Measurements from ENCODE around the gene GPA33. TPM values are rescaled to one million over a fixed set of nuclear protein-coding genes. Genes with fewer than 3 reads are reported as not detected.

GPA33 gene
- total and polyA plus RNA-seq, 2 donors (not counting 1 experiment from before 2014, with no cell fraction given) = not detected

DNA sequence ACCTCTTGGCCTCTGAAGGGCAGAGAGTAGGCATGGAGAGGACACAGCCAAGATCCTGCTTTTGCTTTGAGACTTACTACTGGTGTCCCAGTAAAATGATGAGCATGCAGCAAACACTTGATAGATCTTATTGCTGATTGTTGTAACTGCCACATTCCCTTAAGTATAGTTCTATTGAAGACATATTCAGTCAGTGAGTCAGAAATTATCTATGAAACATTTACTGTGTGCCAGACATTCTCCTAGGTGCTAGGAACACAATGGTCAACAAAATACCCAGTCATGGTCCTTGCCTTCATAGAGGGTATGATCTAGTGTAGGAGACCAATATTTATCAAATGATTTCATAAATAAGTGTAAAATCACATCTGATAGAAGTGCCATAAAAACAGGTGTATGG is 17.3 kb upstream of the GPA33 start:
- H3K27me3 ChIP-seq (ENCODE audit: control insufficient read depth, insufficient read depth, low read length) = no peaks in the 10 kb centered on the region
- TF ChIP-seq EZH2 (IDR thresholded peaks at IDR 0.05; ENCODE audit: low read length, missing control alignments) = no peak
- TF ChIP-seq, protein P1, sequence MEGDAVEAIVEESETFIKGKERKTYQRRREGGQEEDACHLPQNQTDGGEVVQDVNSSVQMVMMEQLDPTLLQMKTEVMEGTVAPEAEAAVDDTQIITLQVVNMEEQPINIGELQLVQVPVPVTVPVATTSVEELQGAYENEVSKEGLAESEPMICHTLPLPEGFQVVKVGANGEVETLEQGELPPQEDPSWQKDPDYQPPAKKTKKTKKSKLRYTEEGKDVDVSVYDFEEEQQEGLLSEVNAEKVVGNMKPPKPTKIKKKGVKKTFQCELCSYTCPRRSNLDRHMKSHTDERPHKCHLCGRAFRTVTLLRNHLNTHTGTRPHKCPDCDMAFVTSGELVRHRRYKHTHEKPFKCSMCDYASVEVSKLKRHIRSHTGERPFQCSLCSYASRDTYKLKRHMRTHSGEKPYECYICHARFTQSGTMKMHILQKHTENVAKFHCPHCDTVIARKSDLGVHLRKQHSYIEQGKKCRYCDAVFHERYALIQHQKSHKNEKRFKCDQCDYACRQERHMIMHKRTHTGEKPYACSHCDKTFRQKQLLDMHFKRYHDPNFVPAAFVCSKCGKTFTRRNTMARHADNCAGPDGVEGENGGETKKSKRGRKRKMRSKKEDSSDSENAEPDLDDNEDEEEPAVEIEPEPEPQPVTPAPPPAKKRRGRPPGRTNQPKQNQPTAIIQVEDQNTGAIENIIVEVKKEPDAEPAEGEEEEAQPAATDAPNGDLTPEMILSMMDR (conservative IDR thresholded peaks at IDR 0.05 in 1 of 2, IDR thresholded peaks at IDR 0.05 in 1 of 2; ENCODE audit: low read depth in 1 of 2, low read length in 2 of 2) = no peak
- H3K9me3 ChIP-seq (ENCODE audit: control insufficient read depth, insufficient read depth, low read depth, low read length) = no peaks in the 10 kb centered on the region
- no peaks in the 10 kb centered on the region for H3K36me3 ChIP-seq (ENCODE audit: control insufficient read depth, insufficient read depth, low read length)
- no peak overlapping the region for H3K4me2 ChIP-seq (ENCODE audit: extremely low read depth, insufficient read depth, low read length)
- H3K9ac ChIP-seq (ENCODE audit: insufficient read depth, low read length) = no peak overlapping the region
- no peaks in the 10 kb centered on the region for H3K79me2 ChIP-seq (ENCODE audit: control insufficient read depth, insufficient read depth, low read length)
- H4K20me1 ChIP-seq (ENCODE audit: control insufficient read depth, extremely low read depth, insufficient read depth, low read length) = no peaks in the 10 kb centered on the region
- H3K4me3 ChIP-seq (replicated peaks in 1 of 4; ENCODE audit: control extremely low read depth in 1 of 4, insufficient read depth in 1 of 4, low read depth in 3 of 4, low read length in 4 of 4) = no peak overlapping the region
- H2AFZ ChIP-seq (ENCODE audit: low read length) = no peak overlapping the region
- no peak overlapping the region for H3K27ac ChIP-seq (ENCODE audit: insufficient read depth, low read length)
- H3K4me1 ChIP-seq (ENCODE audit: control insufficient read depth, extremely low read depth, insufficient read depth, low read length) = no peaks in the 10 kb centered on the region
- DNase-seq (ENCODE audit: low read depth in 2 of 2) = peak in 1 of 2 donors; percentile 61

DNA sequence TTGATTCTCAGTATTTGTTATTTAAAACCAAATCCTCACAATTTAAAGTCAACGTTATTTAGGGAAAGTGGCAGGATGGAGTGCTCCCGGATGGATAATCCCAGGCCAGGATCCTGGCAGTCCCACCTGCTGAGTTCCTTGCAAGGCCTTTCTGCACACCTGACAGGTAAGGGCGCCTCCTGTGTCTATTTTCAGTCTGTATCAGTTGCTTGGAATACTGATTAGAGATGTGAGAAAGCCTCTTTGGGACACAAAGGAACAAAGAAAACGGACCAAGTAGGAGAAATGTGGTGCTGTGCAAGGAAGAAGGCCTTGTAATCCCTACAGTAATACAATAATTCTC is 15.9 kb upstream of the GPA33 start:
- no peak for TF ChIP-seq EZH2 (IDR thresholded peaks at IDR 0.05; ENCODE audit: low read length, missing control alignments)
- TF ChIP-seq, protein P1 (conservative IDR thresholded peaks at IDR 0.05 in 1 of 2, IDR thresholded peaks at IDR 0.05 in 1 of 2; ENCODE audit: low read depth in 1 of 2, low read length in 2 of 2) = no peak
- Histone ChIP-seq H3K36me3 (ENCODE audit: control insufficient read depth, insufficient read depth, low read length) (no peaks in the 10 kb centered on the region), H3K79me2 (ENCODE audit: control insufficient read depth, insufficient read depth, low read length) (no peaks in the 10 kb centered on the region), H3K4me1 (ENCODE audit: control insufficient read depth, extremely low read depth, insufficient read depth, low read length) (no peaks in the 10 kb centered on the region), H3K27ac (ENCODE audit: insufficient read depth, low read length) (no peak overlapping the region), H3K9ac (ENCODE audit: insufficient read depth, low read length) (no peak overlapping the region), H3K4me3 (replicated peaks in 1 of 4; ENCODE audit: control extremely low read depth in 1 of 4, insufficient read depth in 1 of 4, low read depth in 3 of 4, low read length in 4 of 4) (no peak overlapping the region), H3K4me2 (ENCODE audit: extremely low read depth, insufficient read depth, low read length) (no peak overlapping the region), H4K20me1 (ENCODE audit: control insufficient read depth, extremely low read depth, insufficient read depth, low read length) (no peaks in the 10 kb centered on the region), H3K27me3 (ENCODE audit: control insufficient read depth, insufficient read depth, low read length) (no peaks in the 10 kb centered on the region), H2AFZ (ENCODE audit: low read length) (no peak overlapping the region), H3K9me3 (ENCODE audit: control insufficient read depth, insufficient read depth, low read depth, low read length) (no peaks in the 10 kb centered on the region)
- DNase-seq (ENCODE audit: low read depth in 2 of 2) = no peak

DNA sequence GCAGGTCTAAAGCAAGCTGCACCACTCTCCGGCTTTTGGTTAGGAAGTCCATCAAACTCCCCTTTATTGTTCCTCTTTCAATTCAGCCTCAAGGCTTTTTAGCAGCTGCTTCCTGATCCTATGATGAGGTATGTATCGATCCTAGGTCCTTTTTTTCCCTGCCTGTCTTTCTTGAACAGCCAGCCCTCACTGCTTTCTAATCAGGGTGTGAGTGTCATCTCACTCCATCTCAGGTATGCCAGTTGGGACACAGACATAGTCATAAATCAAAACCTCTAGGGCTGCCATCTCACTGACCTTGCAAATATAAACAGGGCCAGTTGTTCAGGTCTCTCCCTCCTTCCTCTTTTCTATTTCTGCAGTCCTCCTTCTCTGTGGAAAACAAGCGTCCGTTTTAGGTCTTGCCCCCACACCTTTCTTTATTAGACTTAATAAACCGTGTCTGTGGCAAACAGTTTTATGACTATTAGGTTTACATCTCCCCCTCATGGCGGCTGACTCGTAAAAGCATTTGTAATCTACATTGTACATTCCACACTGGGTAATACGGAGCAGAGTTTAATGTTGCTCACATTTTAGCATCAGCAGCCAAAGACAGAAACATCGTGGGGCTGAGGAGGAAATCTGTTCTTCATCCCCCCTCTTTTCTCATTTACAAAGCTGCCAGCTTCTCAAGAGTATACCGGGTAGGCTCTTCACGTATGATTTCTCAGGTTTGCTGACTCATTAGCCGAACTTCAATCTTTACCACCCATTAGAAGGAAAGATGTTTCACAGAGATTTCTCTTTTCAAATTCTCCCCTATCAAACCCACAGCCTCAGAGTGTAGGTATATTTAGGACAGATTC is 15.3 kb upstream of the GPA33 start:
- H3K27ac ChIP-seq (ENCODE audit: insufficient read depth, low read length) = no peak overlapping the region
- no peak for TF ChIP-seq EZH2 (IDR thresholded peaks at IDR 0.05; ENCODE audit: low read length, missing control alignments)
- TF ChIP-seq, protein P1 (conservative IDR thresholded peaks at IDR 0.05 in 1 of 2, IDR thresholded peaks at IDR 0.05 in 1 of 2; ENCODE audit: low read depth in 1 of 2, low read length in 2 of 2) = no peak
- H3K9me3 ChIP-seq (ENCODE audit: control insufficient read depth, insufficient read depth, low read depth, low read length) = no peaks in the 10 kb centered on the region
- H3K4me1 ChIP-seq (ENCODE audit: control insufficient read depth, extremely low read depth, insufficient read depth, low read length) = no peaks in the 10 kb centered on the region
- H3K79me2 ChIP-seq (ENCODE audit: control insufficient read depth, insufficient read depth, low read length) = no peaks in the 10 kb centered on the region
- no peak for DNase-seq (ENCODE audit: low read depth in 2 of 2)
- H3K4me3 ChIP-seq (replicated peaks in 1 of 4; ENCODE audit: control extremely low read depth in 1 of 4, insufficient read depth in 1 of 4, low read depth in 3 of 4, low read length in 4 of 4) = no peak overlapping the region
- no peaks in the 10 kb centered on the region for H3K27me3 ChIP-seq (ENCODE audit: control insufficient read depth, insufficient read depth, low read length)
- H2AFZ ChIP-seq (ENCODE audit: low read length) = no peak overlapping the region
- H3K36me3 ChIP-seq (ENCODE audit: control insufficient read depth, insufficient read depth, low read length) = no peaks in the 10 kb centered on the region
- no peak overlapping the region for H3K9ac ChIP-seq (ENCODE audit: insufficient read depth, low read length)
- H4K20me1 ChIP-seq (ENCODE audit: control insufficient read depth, extremely low read depth, insufficient read depth, low read length) = no peaks in the 10 kb centered on the region
- H3K4me2 ChIP-seq (ENCODE audit: extremely low read depth, insufficient read depth, low read length) = no peak overlapping the region
